ENCODE data around the gene THBS4.

Gene THBS4

DNA sequence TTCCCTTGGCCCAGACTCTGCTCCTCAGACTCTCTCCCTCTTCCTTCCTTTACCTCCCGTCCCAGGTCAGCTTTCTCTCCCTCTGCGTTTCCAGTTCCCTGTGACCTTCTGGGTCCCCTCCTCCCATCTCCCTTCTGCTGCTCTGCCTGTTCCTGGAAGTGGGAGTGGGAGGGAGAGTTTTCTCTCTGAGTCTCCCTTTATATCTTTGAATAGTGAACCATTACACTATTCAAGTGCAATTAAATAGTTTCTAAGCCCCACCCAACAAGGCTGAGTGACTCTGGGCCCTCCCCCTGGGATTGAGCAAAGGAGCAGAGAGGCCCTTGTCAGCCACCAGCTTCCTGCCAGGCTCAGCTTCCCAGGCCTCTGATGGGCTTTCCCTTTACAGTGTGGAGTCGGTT, 34.8 kb downstream of the THBS4 start:
- Histone ChIP-seq H4K20me1 (ENCODE audit: insufficient read depth, low read length) (no peaks in the 10 kb centered on the region), H3K4me3 (ENCODE audit: low read length) (no peak overlapping the region), H3K27ac (ENCODE audit: low read length) (no peak overlapping the region), H3K27me3 (ENCODE audit: low read depth, low read length) (peaks cover 7% of the 10 kb centered on the region), H3K9me3 (ENCODE audit: insufficient read depth, low read length) (no peaks in the 10 kb centered on the region), H2AFZ (ENCODE audit: low read depth, low read length) (no peak overlapping the region), H3K79me2 (ENCODE audit: low read length) (no peaks in the 10 kb centered on the region), H3K36me3 (replicated peaks; ENCODE audit: low read depth, low read length) (no peaks in the 10 kb centered on the region), H3K4me1 (ENCODE audit: low read length) (no peaks in the 10 kb centered on the region), H3K4me2 (ENCODE audit: low read length) (no peak overlapping the region), H3K9ac (ENCODE audit: low read length) (no peak overlapping the region)
- TF ChIP-seq, protein P1, sequence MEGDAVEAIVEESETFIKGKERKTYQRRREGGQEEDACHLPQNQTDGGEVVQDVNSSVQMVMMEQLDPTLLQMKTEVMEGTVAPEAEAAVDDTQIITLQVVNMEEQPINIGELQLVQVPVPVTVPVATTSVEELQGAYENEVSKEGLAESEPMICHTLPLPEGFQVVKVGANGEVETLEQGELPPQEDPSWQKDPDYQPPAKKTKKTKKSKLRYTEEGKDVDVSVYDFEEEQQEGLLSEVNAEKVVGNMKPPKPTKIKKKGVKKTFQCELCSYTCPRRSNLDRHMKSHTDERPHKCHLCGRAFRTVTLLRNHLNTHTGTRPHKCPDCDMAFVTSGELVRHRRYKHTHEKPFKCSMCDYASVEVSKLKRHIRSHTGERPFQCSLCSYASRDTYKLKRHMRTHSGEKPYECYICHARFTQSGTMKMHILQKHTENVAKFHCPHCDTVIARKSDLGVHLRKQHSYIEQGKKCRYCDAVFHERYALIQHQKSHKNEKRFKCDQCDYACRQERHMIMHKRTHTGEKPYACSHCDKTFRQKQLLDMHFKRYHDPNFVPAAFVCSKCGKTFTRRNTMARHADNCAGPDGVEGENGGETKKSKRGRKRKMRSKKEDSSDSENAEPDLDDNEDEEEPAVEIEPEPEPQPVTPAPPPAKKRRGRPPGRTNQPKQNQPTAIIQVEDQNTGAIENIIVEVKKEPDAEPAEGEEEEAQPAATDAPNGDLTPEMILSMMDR (IDR thresholded peaks at IDR 0.05; ENCODE audit: low read depth, low read length), result no peak
- TF ChIP-seq EZH2phosphoT487 (IDR thresholded peaks at IDR 0.05; ENCODE audit: low read depth), result no peak

DNA sequence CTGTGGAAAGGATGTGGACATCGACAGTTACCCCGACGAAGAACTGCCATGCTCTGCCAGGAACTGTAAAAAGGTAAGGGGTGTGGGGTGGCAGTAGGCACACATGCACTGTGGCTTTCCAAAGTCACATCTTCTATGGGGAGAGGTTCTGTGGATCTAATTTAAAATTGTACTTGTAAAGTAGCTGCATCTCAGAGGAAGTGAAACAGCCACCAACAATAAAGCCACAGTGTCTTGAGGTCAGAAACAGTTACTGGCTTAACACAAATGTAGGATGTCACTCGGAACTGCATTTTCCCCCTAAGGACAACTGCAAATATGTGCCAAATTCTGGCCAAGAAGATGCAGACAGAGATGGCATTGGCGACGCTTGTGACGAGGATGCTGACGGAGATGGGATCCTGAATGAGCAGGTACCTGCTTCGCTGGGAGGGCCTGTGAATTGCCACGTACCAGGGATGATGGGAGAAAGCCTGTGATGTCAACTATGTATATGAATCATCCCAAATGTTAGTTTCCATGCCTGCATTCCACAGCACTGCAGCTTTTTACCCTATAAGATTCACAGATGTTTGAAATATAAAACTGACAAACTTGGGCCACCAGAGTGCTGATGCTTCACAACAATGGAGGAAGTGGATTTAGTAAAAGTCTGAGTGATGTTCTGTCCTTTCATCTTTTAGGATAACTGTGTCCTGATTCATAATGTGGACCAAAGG, 35.3 kb downstream of the THBS4 start:
- H4K20me1 ChIP-seq (ENCODE audit: insufficient read depth, low read length), result no peaks in the 10 kb centered on the region
- no peak overlapping the region for H3K27ac ChIP-seq (ENCODE audit: low read length)
- no peak overlapping the region for H3K4me3 ChIP-seq (ENCODE audit: low read length)
- no peaks in the 10 kb centered on the region for H3K36me3 ChIP-seq (replicated peaks; ENCODE audit: low read depth, low read length)
- H3K79me2 ChIP-seq (ENCODE audit: low read length), result no peaks in the 10 kb centered on the region
- no peaks in the 10 kb centered on the region for H3K9me3 ChIP-seq (ENCODE audit: insufficient read depth, low read length)
- no peak overlapping the region for H3K9ac ChIP-seq (ENCODE audit: low read length)
- H2AFZ ChIP-seq (ENCODE audit: low read depth, low read length), result no peak overlapping the region
- H3K4me1 ChIP-seq (ENCODE audit: low read length), result no peaks in the 10 kb centered on the region
- peaks cover 3% of the 10 kb centered on the region; the same call in 1 of the 2 replicates for H3K27me3 ChIP-seq (ENCODE audit: low read depth, low read length)
- TF ChIP-seq, protein P1 (IDR thresholded peaks at IDR 0.05; ENCODE audit: low read depth, low read length), result no peak
- no peak overlapping the region for H3K4me2 ChIP-seq (ENCODE audit: low read length)

DNA sequence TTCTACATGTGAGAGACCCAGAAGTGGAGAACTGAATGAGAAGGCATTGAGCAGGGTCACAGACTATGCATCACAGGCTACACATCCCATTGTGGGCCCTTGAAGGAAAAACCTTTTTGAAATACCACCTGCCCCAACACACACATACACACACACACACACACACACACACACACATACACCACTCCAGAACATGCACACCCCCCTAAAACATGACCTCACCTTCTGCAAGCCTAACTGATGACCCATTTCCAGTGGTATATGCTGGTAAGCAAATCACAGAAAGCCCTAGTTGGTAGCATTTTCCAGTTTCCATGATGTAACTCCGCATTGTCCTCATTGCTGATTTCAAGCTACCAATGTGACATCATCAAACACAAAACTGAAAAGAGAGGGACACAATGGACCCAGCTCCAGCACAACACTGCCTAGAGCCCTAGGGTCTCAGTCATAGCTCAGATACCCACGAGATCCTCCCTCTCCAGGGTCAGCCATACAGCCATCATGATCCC, 36.4 kb downstream of the THBS4 start:
- Histone ChIP-seq H4K20me1 (ENCODE audit: insufficient read depth, low read length) (no peaks in the 10 kb centered on the region), H3K79me2 (ENCODE audit: low read length) (no peaks in the 10 kb centered on the region), H3K4me3 (ENCODE audit: low read length) (no peak overlapping the region), H3K27ac (ENCODE audit: low read length) (no peak overlapping the region), H3K4me1 (ENCODE audit: low read length) (no peaks in the 10 kb centered on the region), H3K9me3 (ENCODE audit: insufficient read depth, low read length) (no peaks in the 10 kb centered on the region), H2AFZ (ENCODE audit: low read depth, low read length) (no peak overlapping the region), H3K27me3 (ENCODE audit: low read depth, low read length) (peaks cover 3% of the 10 kb centered on the region; the same call in 1 of the 2 replicates), H3K36me3 (replicated peaks; ENCODE audit: low read depth, low read length) (no peaks in the 10 kb centered on the region), H3K9ac (ENCODE audit: low read length) (no peak overlapping the region), H3K4me2 (ENCODE audit: low read length) (no peak overlapping the region)
- TF ChIP-seq, protein P1 (IDR thresholded peaks at IDR 0.05; ENCODE audit: low read depth, low read length), result no peak
- no peak for TF ChIP-seq EZH2phosphoT487 (IDR thresholded peaks at IDR 0.05; ENCODE audit: low read depth)

DNA sequence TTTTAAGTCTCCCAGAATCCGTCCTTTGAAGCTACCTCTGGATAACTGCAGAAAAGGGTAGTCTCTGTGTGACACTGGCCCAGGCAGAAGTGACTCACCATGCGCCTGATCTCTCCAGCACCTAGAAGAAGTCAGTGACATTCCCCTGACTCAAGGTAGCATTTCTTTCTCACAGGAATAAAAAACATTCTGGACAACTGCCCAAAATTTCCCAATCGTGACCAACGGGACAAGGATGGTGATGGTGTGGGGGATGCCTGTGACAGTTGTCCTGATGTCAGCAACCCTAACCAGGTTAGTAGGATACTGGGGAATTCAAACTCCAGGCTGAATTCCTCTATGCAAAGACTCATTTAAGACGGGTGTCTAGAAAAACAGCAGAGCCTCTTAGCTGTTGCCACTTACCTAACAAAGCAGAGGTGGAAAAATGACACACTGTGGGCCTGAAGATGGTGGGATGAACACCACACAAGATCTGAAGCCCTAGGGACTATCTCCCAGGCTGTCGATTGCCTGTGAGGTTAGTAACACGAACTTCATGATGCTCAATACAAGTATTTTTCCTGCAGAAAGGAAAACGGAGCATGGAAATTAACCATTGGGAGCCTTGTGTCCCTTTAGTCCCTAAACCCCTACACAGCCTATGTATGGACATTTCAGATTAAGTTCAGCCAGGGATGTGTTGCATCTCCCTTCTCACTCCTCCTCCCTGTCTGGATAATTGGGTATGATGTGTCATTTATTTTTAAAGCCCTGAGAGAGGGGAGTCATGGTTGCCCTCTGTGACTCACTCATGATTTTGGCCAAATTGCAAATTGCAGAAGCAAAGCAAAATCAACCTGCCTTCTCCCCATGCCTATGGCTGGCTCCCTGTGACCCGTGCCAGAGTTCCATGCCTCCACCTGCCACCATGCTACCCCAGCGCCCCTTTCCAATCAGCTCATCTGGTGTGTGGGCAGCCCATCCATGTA, 37.2 kb downstream of the THBS4 start:
- Histone ChIP-seq H3K9me3 (ENCODE audit: insufficient read depth, low read length) (no peaks in the 10 kb centered on the region), H2AFZ (ENCODE audit: low read depth, low read length) (no peak overlapping the region), H3K79me2 (ENCODE audit: low read length) (no peaks in the 10 kb centered on the region), H3K27ac (ENCODE audit: low read length) (no peak overlapping the region), H3K4me1 (ENCODE audit: low read length) (no peaks in the 10 kb centered on the region), H3K9ac (ENCODE audit: low read length) (no peak overlapping the region), H3K27me3 (ENCODE audit: low read depth, low read length) (peaks cover 3% of the 10 kb centered on the region; the same call in 1 of the 2 replicates), H3K4me3 (ENCODE audit: low read length) (no peak overlapping the region), H3K36me3 (replicated peaks; ENCODE audit: low read depth, low read length) (no peaks in the 10 kb centered on the region), H3K4me2 (ENCODE audit: low read length) (no peak overlapping the region), H4K20me1 (ENCODE audit: insufficient read depth, low read length) (no peaks in the 10 kb centered on the region)
- no peak for TF ChIP-seq EZH2phosphoT487 (IDR thresholded peaks at IDR 0.05; ENCODE audit: low read depth)
- TF ChIP-seq, protein P1 (IDR thresholded peaks at IDR 0.05; ENCODE audit: low read depth, low read length), result no peak

All from OCI-LY3 (cell line).